RPMI8226 (cell line): ENCODE results near the gene AIRE.

Experiments
- DNase-seq: peaks from one replicate; pipeline ENCODE4 v3.0.0-alpha.2; 2015

Gene AIRE

GRCh38 chr21:44325386-44326271 is 40.0 kb downstream of the AIRE start:
- no peak for DNase-seq

GRCh38 chr21:44326272-44326647 is 40.6 kb downstream of the AIRE start:
- no peak for DNase-seq

GRCh38 chr21:44326716-44327602 is 41.3 kb downstream of the AIRE start:
- no peak for DNase-seq

GRCh38 chr21:44327603-44327974 is 41.9 kb downstream of the AIRE start:
- DNase-seq: no peak

GRCh38 chr21:44328242-44328895 is 42.7 kb downstream of the AIRE start:
- no peak for DNase-seq

GRCh38 chr21:44329086-44329889 is 43.6 kb downstream of the AIRE start:
- DNase-seq: no peak

- no peak for DNase-seq
Observed at GRCh38 chr21:44329971-44330681, 44.5 kb downstream of the AIRE start.

- no peak for DNase-seq
Observed at GRCh38 chr21:44330698-44331097, 45.0 kb downstream of the AIRE start.

GRCh38 chr21:44331209-44331608 is 45.5 kb downstream of the AIRE start:
- no peak for DNase-seq

- no peak for DNase-seq
Observed at GRCh38 chr21:44331650-44332307, 46.1 kb downstream of the AIRE start.

- DNase-seq: no peak
Observed at GRCh38 chr21:44332383-44332782, 46.7 kb downstream of the AIRE start.

- DNase-seq: no peak
Observed at GRCh38 chr21:44332965-44333364, 47.3 kb downstream of the AIRE start.

GRCh38 chr21:44333509-44334328 is 48.0 kb downstream of the AIRE start:
- DNase-seq: no peak

- DNase-seq: no peak
Observed at GRCh38 chr21:44334329-44335030, 48.8 kb downstream of the AIRE start.

- no peak for DNase-seq
Observed at GRCh38 chr21:44335266-44336059, 49.8 kb downstream of the AIRE start.

- DNase-seq: no peak
Observed at GRCh38 chr21:44337449-44337848, 51.8 kb downstream of the AIRE start.

GRCh38 chr21:44337941-44338895 is 52.5 kb downstream of the AIRE start:
- DNase-seq: peak; percentile 39
